ENCODE measurements around the gene CFAP299.

CFAP299 gene

DNA sequence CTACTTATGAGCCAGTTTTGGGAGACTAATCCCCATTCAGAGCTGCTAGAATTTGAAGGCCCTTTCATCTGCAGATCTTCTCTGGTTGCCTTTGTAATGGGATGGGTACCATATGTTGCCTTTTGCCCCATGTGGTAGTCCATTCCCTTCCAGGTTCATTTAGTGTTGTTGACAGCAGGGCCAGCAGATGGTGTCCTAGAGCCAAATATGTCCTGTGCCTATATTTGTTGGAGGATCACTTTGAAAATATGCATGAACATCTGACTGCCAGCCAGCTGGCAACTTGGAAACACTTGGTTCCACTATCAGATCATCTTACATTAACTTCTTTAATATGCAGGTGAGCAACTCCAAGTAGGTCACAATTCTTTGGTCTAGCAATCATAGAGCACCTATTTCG lies 30.4 kb downstream of the CFAP299 start:
- DNase-seq (ENCODE audit: low spot score) = peak; percentile 53
- TF ChIP-seq, protein P1, sequence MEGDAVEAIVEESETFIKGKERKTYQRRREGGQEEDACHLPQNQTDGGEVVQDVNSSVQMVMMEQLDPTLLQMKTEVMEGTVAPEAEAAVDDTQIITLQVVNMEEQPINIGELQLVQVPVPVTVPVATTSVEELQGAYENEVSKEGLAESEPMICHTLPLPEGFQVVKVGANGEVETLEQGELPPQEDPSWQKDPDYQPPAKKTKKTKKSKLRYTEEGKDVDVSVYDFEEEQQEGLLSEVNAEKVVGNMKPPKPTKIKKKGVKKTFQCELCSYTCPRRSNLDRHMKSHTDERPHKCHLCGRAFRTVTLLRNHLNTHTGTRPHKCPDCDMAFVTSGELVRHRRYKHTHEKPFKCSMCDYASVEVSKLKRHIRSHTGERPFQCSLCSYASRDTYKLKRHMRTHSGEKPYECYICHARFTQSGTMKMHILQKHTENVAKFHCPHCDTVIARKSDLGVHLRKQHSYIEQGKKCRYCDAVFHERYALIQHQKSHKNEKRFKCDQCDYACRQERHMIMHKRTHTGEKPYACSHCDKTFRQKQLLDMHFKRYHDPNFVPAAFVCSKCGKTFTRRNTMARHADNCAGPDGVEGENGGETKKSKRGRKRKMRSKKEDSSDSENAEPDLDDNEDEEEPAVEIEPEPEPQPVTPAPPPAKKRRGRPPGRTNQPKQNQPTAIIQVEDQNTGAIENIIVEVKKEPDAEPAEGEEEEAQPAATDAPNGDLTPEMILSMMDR (IDR thresholded peaks at IDR 0.05; ENCODE audit: extremely low read depth, insufficient read depth, missing control alignments) = peak; percentile 74
- in situ Hi-C loops (cut with MboI; ENCODE audit: low pct_unique_long_range_greater_than_20kb, low sequenced_read_pairs, unreplicated experiment) = loop anchor here (10.0 to 25.0 kb wide), 3 partner anchors 619 to 996 kb away; no protein-coding TSS in a partner anchor

DNA sequence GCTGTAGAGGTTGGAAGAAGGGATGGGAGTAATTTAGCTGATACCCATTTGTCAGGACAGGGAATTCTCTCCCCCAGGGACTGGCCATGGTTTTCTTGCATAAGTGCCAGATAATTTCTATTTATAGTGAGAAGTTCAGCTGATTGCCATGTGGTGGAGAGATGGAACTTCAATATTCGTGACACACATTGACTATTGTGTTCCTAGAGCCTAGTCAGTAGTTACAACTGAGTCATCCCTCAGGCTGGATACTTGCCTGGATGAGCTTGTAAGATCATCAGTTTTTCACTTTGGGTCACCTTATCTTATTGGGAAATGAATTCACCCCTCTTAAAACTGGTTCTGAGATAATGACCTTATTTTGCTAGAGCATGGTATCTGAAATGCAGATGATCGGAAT lies 32.2 kb downstream of the CFAP299 start:
- in situ Hi-C loops (cut with MboI; ENCODE audit: low pct_unique_long_range_greater_than_20kb, low sequenced_read_pairs, unreplicated experiment) = loop anchor here (10.0 to 25.0 kb wide), 3 partner anchors 617 to 995 kb away; no protein-coding TSS in a partner anchor
- TF ChIP-seq, protein P1 (IDR thresholded peaks at IDR 0.05; ENCODE audit: extremely low read depth, insufficient read depth, missing control alignments) = no peak
- no peak for DNase-seq (ENCODE audit: low spot score)

DNA sequence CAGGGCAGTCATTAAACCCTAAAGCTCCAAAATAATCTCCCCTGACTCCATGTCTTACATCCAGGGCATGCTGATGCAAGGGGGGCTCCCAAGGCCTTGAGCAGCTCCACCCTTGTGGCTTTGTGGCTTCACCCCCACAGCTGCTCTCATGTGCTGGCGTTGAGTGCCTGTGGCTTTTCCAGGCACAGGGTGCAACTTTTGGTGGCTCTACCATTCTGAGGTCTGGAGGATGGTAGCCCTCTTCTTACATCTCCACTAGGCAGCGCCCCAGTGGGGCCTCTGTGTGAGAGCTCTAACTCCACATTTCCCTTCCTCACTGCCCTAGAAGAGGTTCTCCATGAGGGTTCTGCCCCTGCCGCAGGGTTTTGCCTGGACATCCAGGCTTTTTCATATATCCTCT lies 35.1 kb downstream of the CFAP299 start:
- in situ Hi-C loops (cut with MboI; ENCODE audit: low pct_unique_long_range_greater_than_20kb, low sequenced_read_pairs, unreplicated experiment) = loop anchor here (25.0 kb wide), 1 partner anchor 992 kb away; no protein-coding TSS in a partner anchor
- TF ChIP-seq, protein P1 (IDR thresholded peaks at IDR 0.05; ENCODE audit: extremely low read depth, insufficient read depth, missing control alignments) = no peak
- DNase-seq (ENCODE audit: low spot score) = no peak

DNA sequence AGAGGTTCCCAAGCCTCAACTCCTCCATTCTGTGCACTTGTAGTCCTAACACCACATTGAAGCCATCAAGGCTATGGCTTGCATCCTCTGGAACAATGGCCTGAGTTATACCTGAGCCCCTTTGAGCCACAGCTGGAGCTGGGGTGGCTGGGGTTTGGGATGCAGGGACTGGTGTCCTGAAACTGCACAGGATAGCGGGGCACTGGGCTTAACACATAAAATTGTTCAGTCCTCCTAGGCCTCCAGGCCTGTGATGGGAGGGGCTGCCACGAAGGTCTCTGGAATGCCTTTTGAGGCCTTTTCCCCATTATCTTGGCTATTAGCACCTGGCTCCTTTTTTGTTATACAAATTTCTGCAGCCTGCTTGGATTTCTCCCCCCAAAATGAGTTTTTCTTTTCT lies 35.5 kb downstream of the CFAP299 start:
- TF ChIP-seq, protein P1 (IDR thresholded peaks at IDR 0.05; ENCODE audit: extremely low read depth, insufficient read depth, missing control alignments) = no peak
- in situ Hi-C loops (cut with MboI; ENCODE audit: low pct_unique_long_range_greater_than_20kb, low sequenced_read_pairs, unreplicated experiment) = loop anchor here (25.0 kb wide), 1 partner anchor 991 kb away; no protein-coding TSS in a partner anchor
- no peak for DNase-seq (ENCODE audit: low spot score)

DNA sequence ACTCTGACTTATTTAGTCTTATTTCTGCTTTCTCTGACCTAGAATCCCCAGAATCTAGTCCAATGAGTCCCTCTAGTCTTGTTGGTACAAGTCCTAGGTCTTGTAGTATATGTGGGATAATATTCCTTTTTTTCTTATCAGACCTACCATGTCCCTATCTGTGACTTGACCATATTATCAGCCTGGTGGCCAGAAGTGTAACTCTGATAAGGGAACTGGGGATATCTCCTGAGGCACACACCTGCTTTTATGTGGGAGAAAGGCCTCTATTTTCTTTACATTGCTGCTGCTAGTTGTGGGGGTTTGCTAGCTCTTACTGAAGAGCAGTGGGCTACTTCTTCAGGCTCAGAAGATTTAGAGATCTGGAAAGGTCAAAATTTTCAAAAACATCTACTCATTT lies 38.6 kb downstream of the CFAP299 start:
- TF ChIP-seq, protein P1 (IDR thresholded peaks at IDR 0.05; ENCODE audit: extremely low read depth, insufficient read depth, missing control alignments) = no peak
- in situ Hi-C loops (cut with MboI; ENCODE audit: low pct_unique_long_range_greater_than_20kb, low sequenced_read_pairs, unreplicated experiment) = loop anchor here (25.0 kb wide), 1 partner anchor 988 kb away; no protein-coding TSS in a partner anchor

DNA sequence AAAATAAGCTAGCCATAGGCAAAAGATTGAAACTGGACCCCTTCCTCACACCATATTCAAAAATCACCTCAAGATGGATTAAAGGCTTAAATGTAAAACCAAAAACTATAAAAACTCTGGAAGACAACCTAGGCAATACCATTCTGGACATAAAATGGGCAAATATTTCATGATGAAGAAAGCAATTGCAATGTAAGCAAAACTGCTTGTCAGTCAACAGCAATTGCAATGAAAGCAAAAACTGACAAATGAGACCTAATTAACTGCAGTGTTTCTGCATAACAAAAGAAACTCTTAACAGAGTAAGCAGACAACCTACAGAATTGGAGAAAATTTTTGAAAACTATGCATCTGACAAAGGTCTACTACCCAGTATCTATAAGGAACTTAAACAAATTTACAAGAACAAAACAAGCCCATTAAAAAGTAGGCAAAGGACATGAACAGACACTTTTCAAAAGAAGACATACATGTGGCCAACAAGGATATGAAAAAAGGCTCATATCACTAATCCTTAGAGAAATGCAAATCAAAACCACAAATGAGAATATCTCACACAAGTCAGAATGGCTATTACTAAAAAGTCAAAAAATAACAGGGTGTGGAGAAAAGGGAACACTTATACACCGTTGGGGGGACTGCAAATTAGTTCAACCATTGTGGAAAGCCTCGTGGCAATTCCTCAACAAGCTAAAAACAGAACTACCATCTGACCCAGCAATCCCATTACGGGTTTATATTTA lies 46.7 kb downstream of the CFAP299 start:
- in situ Hi-C loops (cut with MboI; ENCODE audit: low pct_unique_long_range_greater_than_20kb, low sequenced_read_pairs, unreplicated experiment) = no loop called here
- no peak for DNase-seq (ENCODE audit: low spot score)
- TF ChIP-seq, protein P1 (IDR thresholded peaks at IDR 0.05; ENCODE audit: extremely low read depth, insufficient read depth, missing control alignments) = no peak

More for the DNA sequence above, 38.6 kb downstream of the CFAP299 start:
- DNase-seq (ENCODE audit: low spot score) = no peak

Data from GM13977 (cell line).